Measurements from ENCODE around the gene NSMF.
A peak's percentile ranks its signal among the peaks of the same experiment; 100 is the strongest.

NSMF gene

GRCh38 chr9:137491735-137492432 lies 32.8 kb upstream of the NSMF start:
- DNase-seq, result no peak

- no peak for DNase-seq
These were observed 31.5 kb upstream of the NSMF start for GRCh38 chr9:137490532-137491186.

- DNase-seq, result no peak
These were observed 29.8 kb upstream of the NSMF start for GRCh38 chr9:137488906-137489305.

GRCh38 chr9:137488327-137488653 lies 29.2 kb upstream of the NSMF start:
- DNase-seq, result peak; percentile 23

- DNase-seq, result peak; percentile 72
These were observed 28.6 kb upstream of the NSMF start for GRCh38 chr9:137487454-137488326.

- no peak for DNase-seq
These were observed 27.7 kb upstream of the NSMF start for GRCh38 chr9:137486545-137487453.

GRCh38 chr9:137486141-137486490 lies 27.0 kb upstream of the NSMF start:
- no peak for DNase-seq

GRCh38 chr9:137485343-137486140 lies 26.4 kb upstream of the NSMF start:
- DNase-seq, result no peak

- DNase-seq, result no peak
These were observed 25.6 kb upstream of the NSMF start for GRCh38 chr9:137484551-137485315.

- no peak for DNase-seq
These were observed 23.1 kb upstream of the NSMF start for GRCh38 chr9:137482094-137482781.

- no peak for DNase-seq
These were observed 21.9 kb upstream of the NSMF start for GRCh38 chr9:137480686-137481683.

GRCh38 chr9:137479892-137480685 lies 21.0 kb upstream of the NSMF start:
- DNase-seq, result no peak

GRCh38 chr9:137478962-137479861 lies 20.1 kb upstream of the NSMF start:
- no peak for DNase-seq

- no peak for DNase-seq
These were observed 19.5 kb upstream of the NSMF start for GRCh38 chr9:137478613-137478961.

- DNase-seq, result no peak
These were observed 18.9 kb upstream of the NSMF start for GRCh38 chr9:137477778-137478612.

- no peak for DNase-seq
These were observed 17.7 kb upstream of the NSMF start for GRCh38 chr9:137476856-137477255.
